22Rv1 (cell line): ENCODE measurements around the gene POC1A.
A peak's percentile ranks its signal among the peaks of the same experiment; 100 is the strongest.

Experiments used
- H3K27ac ChIP-seq: fragments of 450-650 bp; 2 replicates; pipeline ENCODE4 v1.5.1; 2017
- ZFX ChIP-seq: fragments of 450-650 bp; IDR thresholded peaks from 2 replicates; pipeline ENCODE4 v1.6.1; 2017; ENCODE audit warnings: antibody characterized with exemption, borderline replicate concordance
- TF ChIP-seq, protein P1 (sequence below): fragments of 450-650 bp; IDR thresholded peaks from 2 replicates; pipeline ENCODE4 v1.5.1; 2017; ENCODE audit warnings: mild to moderate bottlenecking

POC1A gene

DNA sequence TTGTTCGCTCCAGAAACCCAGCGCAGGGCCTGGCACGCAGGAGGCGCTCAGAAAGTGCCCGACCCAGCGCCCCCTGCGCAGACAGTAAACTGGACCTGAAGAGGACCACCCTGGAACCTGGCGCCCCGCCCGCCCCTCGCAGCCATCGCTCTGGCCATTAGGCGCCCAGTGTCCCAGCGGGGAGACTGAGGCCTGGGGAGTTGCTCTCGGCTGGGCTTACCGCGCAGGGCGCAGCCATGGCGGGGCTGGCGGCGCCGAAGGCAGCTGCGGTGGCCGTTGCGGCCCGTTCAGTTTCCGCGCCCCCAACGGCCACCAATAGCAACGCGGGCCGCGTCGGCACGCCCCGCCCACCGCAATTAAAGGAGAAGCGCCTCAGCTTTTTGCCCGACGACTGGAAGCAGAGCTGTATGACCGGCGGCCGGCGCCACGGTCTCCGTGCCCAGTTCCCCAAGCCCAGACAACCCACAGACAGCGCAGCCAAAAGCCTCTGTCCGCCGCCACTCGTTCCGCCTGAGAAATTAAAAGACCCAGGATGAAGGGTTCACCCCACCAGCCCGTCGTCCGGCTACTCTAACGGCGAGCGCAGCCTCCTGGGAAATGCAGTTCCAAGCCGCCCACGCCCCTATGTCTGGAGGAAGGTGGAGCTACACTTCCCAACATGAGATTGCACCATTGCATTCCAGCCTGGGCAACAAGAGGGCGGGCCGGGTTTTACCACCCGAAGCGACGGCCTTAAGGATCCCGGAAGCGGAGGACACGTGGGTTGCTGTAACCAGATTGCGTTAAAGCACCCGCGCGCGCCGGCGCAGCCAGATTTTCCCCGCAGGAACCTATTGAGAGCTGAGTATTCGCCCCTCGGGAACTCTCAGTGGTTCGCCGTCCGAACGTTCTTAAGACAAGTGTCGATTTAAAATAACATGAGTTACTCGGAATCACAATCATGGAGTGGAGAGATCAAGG lies at the start of gene POC1A:
TSS of gene POC1A (minus strand) at position 289 of the 960 bp plus-strand sequence. CDS start at position 238, 51 bp downstream.
- TF ChIP-seq ZFX, result no peak
- TF ChIP-seq, protein P1, sequence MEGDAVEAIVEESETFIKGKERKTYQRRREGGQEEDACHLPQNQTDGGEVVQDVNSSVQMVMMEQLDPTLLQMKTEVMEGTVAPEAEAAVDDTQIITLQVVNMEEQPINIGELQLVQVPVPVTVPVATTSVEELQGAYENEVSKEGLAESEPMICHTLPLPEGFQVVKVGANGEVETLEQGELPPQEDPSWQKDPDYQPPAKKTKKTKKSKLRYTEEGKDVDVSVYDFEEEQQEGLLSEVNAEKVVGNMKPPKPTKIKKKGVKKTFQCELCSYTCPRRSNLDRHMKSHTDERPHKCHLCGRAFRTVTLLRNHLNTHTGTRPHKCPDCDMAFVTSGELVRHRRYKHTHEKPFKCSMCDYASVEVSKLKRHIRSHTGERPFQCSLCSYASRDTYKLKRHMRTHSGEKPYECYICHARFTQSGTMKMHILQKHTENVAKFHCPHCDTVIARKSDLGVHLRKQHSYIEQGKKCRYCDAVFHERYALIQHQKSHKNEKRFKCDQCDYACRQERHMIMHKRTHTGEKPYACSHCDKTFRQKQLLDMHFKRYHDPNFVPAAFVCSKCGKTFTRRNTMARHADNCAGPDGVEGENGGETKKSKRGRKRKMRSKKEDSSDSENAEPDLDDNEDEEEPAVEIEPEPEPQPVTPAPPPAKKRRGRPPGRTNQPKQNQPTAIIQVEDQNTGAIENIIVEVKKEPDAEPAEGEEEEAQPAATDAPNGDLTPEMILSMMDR, result no peak
- H3K27ac ChIP-seq, result peak within 1 kb of the TSS; percentile 90

DNA sequence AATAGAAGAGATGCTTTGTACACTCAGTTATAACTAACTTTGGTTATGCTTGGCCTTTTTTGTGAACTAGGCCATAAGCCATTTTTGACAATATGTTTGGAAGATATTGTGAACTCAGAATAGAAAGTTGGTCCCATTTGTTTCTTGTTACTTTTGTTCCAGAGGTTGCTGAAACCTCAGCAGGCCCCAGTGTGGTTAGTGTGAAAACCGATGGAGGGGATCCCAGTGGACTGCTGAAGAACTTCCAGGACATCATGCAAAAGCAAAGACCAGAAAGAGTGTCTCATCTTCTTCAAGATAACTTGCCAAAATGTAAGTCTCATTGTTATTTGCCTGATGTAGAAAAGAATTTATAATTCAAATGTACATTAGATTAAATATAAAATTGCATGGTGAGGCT lies 49.5 kb upstream of the POC1A start:
- peak overlapping the region; percentile 26; the same call in 1 of the 2 replicates for H3K27ac ChIP-seq

DNA sequence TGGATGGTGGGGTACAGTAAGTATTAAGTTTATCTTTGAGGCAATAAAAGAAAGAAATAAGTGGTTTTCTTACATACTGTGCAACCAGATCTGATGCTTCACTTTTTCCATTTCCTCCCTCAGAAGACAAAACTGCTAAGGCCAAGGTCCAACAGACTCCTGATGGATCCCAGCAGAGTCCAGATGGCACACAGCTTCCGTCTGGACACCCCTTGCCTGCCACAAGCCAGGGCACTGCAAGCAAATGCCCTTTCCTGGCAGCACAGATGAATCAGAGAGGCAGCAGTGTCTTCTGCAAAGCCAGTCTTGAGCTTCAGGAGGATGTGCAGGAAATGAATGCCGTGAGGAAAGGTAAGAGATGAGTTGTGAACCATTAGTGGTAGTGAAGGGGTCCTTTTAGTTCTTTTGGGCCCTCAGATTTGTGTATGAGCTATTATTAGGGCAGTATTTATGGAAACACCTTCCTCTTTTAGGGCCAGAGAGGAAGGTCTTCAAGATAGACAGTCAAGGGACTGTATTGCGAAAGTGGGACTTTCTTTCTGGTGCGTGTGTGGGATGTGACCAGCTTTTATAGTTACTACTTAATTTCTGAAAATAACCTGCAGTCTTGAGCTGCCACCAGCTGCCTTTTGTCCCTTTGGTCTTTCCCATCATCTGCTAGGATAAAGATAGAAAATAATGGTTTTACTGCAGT lies 48.3 kb upstream of the POC1A start:
- H3K27ac ChIP-seq, result no peak overlapping the region
- TF ChIP-seq, protein P1, result no peak
- no peak for TF ChIP-seq ZFX

More for the DNA sequence above, 49.5 kb upstream of the POC1A start:
- TF ChIP-seq ZFX, result no peak
- TF ChIP-seq, protein P1, result no peak

DNA sequence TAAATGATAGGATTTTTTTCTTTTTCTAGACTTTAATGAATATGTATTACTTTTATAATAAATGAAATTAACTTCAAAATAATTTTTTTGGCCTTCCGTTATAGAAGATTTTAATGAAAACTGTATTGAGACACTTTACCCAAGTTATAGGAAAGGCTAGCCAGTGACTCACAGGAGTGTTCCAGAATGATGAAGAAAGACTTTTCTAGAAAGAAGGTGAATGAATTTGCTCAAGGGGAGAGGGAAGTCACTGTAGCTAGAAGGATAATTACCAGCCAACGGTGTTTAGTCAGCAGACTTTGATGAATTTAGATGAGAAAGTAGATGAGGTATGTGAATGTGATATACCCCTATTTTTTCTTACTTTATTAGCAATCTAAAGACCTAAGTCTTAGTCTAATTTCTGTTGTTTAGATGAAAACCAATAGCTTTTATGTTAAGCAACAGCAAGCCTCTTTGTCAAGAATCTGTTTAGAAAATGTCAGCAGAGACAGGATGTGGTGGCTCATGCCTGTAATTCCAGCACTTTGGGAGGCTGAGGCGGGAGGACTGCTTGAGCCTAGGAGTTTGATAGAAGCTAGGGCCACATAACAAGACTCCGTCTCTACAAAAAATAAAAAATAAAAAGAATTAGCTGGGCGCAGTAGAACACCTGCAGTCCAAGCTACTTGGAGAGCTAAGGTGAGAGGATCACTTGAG lies 46.9 kb upstream of the POC1A start:
- TF ChIP-seq, protein P1, result no peak
- no peak for TF ChIP-seq ZFX
- H3K27ac ChIP-seq, result no peak overlapping the region

DNA sequence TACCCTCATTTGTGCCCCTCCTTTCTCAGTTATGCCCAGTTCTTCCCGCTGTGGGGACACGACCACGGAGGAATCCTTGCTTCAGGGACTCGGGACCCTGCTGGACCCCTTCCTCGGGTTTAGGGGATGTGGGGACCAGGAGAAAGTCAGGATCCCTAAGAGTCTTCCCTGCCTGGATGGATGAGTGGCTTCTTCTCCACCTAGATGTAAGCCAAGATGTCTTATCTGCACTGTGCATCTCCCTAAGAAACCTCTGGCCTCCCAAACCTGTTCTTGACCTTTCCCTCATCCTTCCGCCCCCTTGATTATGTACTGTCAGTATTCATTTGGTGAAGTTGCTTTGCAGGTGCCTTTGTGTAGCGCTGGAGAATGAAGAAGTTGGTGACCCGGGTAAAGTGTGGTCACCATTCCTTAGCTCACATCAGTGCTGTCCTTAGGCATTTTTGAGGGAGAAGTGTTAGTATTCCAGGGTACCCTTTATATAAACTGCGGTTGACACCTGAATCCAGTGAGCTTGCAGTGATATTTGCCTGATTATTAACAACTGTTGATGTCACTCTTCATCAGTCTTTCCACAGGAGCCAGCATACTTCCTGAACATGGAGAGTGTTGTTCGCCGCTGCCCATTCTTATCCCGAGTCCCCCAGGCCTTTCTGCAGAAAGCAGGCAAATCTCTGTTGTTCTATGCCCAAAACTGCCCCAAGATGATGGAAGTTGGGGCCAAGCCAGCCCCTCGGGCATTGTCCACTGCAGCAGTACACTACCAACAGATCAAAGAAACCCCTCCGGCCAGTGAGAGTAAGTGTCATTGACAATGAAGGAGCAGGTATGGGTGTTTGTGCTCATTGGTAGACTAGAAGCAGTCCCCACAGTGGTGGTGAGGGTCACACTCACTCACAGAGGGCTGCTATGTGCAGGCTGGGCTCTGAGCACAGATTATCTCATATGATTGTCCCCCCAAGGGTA lies 44.7 kb upstream of the POC1A start:
- TF ChIP-seq ZFX, result no peak
- TF ChIP-seq, protein P1, result no peak
- peak overlapping the region; percentile 57 for H3K27ac ChIP-seq
